Neural cell (in vitro differentiated cells): ENCODE data around the gene UNK.

Experiments used
- EP300 ChIP-seq: fragments of 450-650 bp; conservative IDR thresholded peaks from 2 replicates; pipeline ENCODE4 v1.6.1; 2014; ENCODE audit warnings: antibody characterized with exemption, mild to moderate bottlenecking, moderate library complexity; ENCODE audit not compliant: poor library complexity, severe bottlenecking
- EZH2 ChIP-seq: fragments of 200-600, 300-800 bp; shearing (Covaris generic), sonication (generic); IDR thresholded peaks from 2 replicates; pipeline ENCODE4 v1.6.1; 2014; ENCODE audit warnings: antibody characterized with exemption, low read length, borderline replicate concordance, mild to moderate bottlenecking; ENCODE audit not compliant: insufficient read depth, poor library complexity, severe bottlenecking
- MXI1 ChIP-seq: fragments of 450-650 bp; conservative IDR thresholded peaks from 2 replicates; pipeline ENCODE4 v1.6.1; 2014; ENCODE audit warnings: antibody characterized with exemption, mild to moderate bottlenecking; ENCODE audit not compliant: poor library complexity, severe bottlenecking
- POLR2AphosphoS5 ChIP-seq: IDR thresholded peaks from 2 replicates; pipeline ENCODE4 v1.6.1; 2012
- SMC3 ChIP-seq: fragments of 450-650 bp; conservative IDR thresholded peaks from 2 replicates; pipeline ENCODE4 v1.6.1; 2014; ENCODE audit warnings: antibody characterized with exemption, mild to moderate bottlenecking, moderate library complexity; ENCODE audit not compliant: poor library complexity
- TF ChIP-seq, protein P1 (sequence below): fragments of 450-650 bp; IDR thresholded peaks from 2 replicates; pipeline ENCODE4 v1.5.1; 2014; ENCODE audit warnings: antibody characterized with exemption, mild to moderate bottlenecking, moderate library complexity; ENCODE audit not compliant: poor library complexity, severe bottlenecking

DNA sequence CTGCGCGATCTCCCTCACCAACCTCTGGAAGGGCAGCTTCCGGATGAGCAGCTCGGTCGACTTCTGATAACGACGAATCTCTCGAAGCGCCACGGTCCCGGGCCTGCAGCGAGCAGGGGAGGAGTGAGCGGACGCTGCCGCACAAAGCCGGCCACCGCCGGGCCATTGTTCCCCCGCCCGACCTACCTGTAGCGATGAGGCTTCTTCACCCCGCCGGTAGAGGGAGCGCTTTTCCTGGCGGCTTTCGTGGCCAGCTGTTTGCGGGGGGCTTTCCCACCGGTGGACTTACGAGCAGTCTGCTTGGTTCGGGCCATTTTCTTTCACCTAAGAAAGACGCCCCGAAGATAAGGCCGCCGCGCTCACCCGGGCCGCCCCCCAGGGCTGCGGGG is 5.8 kb upstream of the UNK start:
- TF ChIP-seq, protein P1, sequence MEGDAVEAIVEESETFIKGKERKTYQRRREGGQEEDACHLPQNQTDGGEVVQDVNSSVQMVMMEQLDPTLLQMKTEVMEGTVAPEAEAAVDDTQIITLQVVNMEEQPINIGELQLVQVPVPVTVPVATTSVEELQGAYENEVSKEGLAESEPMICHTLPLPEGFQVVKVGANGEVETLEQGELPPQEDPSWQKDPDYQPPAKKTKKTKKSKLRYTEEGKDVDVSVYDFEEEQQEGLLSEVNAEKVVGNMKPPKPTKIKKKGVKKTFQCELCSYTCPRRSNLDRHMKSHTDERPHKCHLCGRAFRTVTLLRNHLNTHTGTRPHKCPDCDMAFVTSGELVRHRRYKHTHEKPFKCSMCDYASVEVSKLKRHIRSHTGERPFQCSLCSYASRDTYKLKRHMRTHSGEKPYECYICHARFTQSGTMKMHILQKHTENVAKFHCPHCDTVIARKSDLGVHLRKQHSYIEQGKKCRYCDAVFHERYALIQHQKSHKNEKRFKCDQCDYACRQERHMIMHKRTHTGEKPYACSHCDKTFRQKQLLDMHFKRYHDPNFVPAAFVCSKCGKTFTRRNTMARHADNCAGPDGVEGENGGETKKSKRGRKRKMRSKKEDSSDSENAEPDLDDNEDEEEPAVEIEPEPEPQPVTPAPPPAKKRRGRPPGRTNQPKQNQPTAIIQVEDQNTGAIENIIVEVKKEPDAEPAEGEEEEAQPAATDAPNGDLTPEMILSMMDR, result peak; percentile 63
- no peak for TF ChIP-seq SMC3
- no peak for TF ChIP-seq EP300
- TF ChIP-seq MXI1, result no peak
- no peak for TF ChIP-seq EZH2
- no peak for TF ChIP-seq POLR2AphosphoS5
